NCI-H510A (cell line): ENCODE results near the gene LBHD1.
"Not testable (repeated sequence)": the region's sequence is repeated elsewhere in the genome, so short reads cannot be mapped to it uniquely, and the experiment has no call there.

ENCODE experiments used
- DNase-seq: peaks from one replicate; lab custom pipeline; 2025; lab: John Stamatoyannopoulos, UW

LBHD1 gene

DNA sequence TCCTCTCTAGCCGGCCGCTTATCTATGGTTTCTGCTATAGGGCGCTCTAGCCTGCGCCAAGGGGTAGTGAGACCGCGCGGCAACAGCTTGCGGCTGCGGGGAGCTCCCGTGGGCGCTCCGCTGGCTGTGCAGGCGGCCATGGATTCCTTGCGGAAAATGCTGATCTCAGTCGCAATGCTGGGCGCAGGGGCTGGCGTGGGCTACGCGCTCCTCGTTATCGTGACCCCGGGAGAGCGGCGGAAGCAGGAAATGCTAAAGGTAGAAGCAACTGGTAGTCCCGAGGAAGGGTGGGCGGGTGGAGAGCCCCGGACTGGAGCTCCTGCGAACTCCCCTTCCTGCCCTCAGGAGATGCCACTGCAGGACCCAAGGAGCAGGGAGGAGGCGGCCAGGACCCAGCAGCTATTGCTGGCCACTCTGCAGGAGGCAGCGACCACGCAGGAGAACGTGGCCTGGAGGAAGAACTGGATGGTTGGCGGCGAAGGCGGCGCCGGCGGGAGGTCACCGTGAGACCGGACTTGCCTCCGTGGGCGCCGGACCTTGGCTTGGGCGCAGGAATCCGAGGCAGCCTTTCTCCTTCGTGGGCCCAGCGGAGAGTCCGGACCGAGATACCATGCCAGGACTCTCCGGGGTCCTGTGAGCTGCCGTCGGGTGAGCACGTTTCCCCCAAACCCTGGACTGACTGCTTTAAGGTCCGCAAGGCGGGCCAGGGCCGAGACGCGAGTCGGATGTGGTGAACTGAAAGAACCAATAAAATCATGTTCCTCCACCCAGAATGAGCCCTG, at the start of gene LBHD1, which contains the start of gene UQCC3:
LBHD1 (minus strand) TSS at position 660 of the 782 bp plus-strand sequence. CDS start 2,236 bp downstream, outside the sequence.
UQCC3 (plus strand) TSS at position 66 of the 782 bp plus-strand sequence; CDS start at position 139, 73 bp downstream.
- peak; percentile 77 for DNase-seq

- no peak for DNase-seq
These were observed 47.4 kb upstream of the LBHD1 start for GRCh38 chr11:62719302-62719978.

GRCh38 chr11:62716816-62717215, 44.7 kb upstream of the LBHD1 start:
- no peak for DNase-seq

- no peak for DNase-seq
These were observed 44.1 kb upstream of the LBHD1 start for GRCh38 chr11:62716206-62716605.

GRCh38 chr11:62715150-62716130, 43.4 kb upstream of the LBHD1 start:
- DNase-seq = no peak

DNA sequence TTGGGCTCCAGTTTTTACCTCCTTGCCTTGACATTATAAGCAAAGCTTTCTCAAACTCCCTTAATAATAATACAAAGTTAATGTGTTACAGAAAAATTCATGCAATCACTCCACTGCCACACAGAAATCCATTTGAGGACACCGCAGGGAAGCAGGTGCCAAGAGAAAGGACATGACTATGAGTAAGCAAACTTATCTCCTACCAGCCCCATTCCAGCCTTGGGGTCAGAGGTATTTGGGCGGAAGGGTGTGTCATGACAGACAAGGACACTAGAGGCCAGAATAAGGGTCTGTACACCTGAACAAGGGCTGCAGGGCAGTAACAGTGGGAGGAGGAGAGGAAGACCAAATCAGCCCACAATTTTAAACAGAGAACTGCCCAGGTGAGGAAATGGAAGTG, 41.3 kb upstream of the LBHD1 start:
- no peak for DNase-seq

GRCh38 chr11:62712861-62713260, 40.8 kb upstream of the LBHD1 start:
- no peak for DNase-seq

- DNase-seq = no peak
These were observed 40.3 kb upstream of the LBHD1 start for GRCh38 chr11:62712276-62712812.

DNA sequence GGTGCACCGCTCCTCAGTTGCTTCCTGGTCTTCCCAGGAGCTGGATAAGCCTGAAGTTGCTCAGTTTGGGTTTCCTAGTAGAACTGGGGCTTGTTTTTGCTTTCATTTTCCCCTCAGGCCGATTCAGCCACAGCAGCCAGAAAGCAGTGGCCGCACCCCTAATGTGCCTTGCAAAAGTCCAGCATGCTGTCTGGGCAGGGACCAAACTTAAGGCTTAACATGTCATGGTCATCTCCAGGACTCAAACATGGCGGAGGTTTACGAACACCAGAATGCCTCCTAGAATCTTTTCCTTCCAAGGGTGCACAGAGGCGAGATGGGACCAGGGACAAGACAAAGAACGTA, 37.9 kb upstream of the LBHD1 start:
- DNase-seq = no peak

DNA sequence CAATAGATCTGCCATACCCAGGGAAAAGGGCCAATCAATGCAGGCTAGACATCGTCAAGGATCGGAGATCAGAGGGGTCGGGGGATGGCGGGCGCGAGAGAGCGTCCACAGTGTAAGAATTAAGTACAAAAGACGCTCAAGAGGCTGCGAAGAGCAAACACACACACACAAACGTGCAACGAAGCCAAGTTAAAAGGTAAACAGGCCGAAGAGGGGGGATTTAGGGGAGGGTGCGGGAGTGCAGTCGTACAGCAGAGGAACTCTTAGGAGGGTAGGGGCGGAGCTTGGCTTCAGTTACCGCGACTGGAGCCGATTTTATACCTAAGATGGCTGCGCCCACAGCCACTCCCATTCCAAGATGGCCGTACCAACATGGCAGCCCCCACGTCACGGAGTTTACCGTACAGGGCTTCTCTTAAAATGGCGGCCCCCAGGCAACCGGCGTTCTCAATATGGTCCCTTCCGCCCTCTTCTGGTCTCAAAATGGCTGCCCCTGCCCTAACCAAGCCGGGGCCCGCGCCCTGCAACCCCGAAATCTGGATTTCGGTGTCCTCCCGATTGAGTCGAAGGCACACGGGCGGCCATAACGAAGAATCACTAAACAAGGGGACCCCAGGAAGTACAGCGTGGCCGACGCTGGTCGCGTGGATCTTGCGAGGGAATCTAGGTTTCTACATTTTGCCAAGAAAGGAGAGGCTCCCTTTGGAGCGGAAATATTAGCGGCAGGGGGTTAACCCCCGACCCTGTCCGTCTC, 37.4 kb upstream of the LBHD1 start:
- DNase-seq = peak; percentile 97

DNA sequence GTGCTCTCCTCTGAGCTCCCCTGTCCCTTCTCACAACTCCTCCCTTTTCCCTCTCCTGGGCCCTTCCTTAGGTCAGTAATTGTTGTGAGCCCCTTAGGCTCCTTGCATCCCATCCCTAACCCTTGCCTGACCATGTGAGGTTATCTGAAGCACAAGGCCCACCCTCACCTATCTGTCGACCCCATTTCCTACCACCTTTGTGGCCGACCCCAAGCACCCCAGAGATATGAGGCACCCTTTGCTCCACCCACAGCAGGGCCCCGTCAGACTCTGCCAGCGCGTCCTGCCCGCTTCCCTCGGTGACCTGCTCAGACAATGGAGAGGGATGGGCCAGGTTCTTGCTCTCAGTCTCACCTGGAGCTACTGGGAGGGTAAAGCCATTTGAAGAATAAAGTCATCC, 36.7 kb upstream of the LBHD1 start:
- no peak for DNase-seq

- no peak for DNase-seq
These were observed 36.3 kb upstream of the LBHD1 start for GRCh38 chr11:62708392-62708791.

- no peak for DNase-seq
These were observed 35.3 kb upstream of the LBHD1 start, which contains the start of the genes BSCL2 and GNG3 for GRCh38 chr11:62707277-62707861. BSCL2 (minus strand) TSS chr11:62707424; CDS start chr11:62707195, 229 bp downstream. GNG3 (plus strand) TSS chr11:62707676; CDS start chr11:62708296, 620 bp downstream.

DNA sequence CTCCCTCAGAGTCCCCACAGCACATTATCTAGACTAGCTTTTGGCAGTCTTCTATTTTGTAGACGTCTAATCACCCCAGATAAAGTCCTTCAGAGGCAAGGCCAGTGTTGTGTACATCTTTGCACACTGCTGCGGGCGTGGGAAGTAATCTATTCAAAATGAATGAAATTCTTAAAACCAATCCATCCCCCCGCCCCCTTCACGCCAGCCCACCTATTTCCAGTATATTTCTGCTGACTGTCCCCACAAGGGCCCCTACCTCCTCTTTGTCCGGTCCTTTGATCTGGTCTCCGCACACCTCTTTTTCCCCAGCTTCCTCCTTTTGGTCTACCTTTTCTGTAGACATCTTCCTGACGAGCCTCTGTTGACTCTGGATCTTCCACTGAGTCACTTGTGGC, 34.8 kb upstream of the LBHD1 start:
- no peak for DNase-seq

- peak; percentile 85 for DNase-seq
These were observed 34.1 kb upstream of the LBHD1 start for GRCh38 chr11:62705880-62706849.

DNA sequence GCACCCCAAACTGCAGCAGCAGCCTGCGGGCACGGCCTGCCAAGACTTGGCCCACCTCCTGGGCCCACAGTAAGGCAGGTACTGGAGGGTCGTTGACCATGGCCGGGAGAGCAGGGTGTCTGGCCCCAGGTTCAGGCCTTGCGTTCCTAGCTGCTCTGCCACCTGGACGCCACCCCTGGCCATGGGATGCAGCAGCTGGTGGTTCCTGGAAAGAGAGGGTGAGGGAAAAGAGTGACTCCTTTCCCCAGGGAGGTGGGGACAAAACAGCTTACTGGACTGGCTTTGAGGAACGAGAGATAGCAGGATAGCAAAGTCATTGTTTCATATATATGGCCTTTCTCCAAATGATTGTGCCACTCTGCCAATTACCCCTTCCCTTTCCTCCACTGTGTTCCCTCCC, 33.3 kb upstream of the LBHD1 start:
- DNase-seq = peak; percentile 18

DNA sequence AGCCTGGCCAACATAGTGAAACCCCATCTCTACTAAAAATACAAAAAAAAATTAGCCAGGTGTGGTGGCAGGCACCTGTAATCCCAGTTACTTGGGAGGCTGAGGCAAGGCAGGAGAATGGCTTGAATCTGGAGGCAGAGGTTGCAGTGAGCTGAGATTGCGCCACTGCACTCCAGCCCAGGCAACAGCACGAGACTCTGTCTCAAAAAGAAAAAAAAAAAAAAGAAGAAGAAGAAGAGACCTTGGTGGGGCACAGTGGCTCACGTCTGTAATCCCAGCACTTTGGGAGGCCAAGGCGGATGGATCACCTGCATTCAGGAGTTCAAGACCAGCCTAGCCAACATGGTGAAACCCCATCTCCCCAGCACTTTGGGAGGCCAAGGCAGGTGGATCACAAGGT, 31.9 kb upstream of the LBHD1 start:
- not testable (repeated sequence) for DNase-seq

DNA sequence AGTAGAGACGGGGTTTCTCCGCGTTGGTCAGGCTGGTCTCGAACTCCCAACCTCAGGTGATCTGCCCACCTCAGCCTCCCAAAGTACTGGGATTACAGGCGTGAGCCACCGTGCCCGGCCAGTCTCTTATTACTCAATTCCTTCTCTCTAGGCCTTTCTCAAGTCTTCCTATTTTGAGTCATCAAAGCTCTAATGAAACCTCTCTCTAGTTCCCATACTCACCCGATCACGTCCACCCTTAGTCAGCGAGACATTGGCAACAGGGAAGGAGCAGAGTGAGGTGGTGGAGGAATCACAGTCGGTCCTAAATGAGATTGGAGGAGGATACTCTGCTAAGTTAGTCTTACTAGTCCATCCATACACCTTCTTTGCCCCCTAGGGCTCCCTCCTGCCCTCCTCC, 30.2 kb upstream of the LBHD1 start:
- DNase-seq = no peak

DNA sequence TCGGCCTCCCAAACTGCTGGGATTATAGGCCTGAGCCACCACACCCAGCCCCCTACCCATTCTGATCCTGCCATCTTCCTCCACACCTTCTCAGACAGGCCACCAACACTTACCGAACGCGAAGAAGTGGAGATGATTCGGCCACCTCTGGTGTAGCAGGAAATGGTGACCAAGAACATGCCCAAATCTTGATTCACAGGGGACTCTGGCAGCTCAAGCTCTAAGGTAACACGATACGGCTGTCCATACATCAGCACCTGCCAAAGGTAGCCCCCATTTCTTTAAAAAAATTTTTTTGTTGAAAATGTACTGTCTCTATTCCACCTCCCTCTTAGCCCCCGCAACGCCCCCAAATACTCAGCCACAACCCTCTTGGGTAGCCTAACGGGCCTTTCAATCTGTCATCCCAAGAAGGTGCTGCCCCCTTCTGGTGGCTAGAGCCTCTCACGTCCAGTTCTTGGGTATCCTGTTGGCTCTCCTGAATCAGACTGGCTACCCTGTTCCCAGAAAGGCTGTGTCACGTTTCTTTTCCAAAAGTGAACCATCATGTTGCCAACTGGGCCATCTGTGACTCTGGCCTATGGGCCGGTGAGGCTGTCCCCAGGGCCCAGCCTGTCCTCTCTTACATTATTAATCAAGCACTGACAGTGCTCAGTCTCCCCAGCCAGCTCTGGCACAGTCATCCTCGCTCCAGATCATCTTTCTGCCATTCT, 22.5 kb upstream of the LBHD1 start:
- peak; percentile 42 for DNase-seq
